Right ventricle myocardium inferior (tissue), 1 donor: ENCODE data around the gene GNG7. TPM values are rescaled to one million over a fixed set of nuclear protein-coding genes. Genes with fewer than 3 reads are reported as not detected.
"Not testable (repeated sequence)": the region's sequence is repeated elsewhere in the genome, so short reads cannot be mapped to it uniquely, and the experiment has no call there.

ENCODE experiments used
- ATAC-seq: fragments of 200-7000 bp; cut with Tn5 transposase; one replicate; pipeline ENCODE4 v1.9.1; 2020; ENCODE audit warnings: mild to moderate bottlenecking, moderate library complexity
- DNase-seq: peaks from one replicate; pipeline ENCODE4 v3.0.0; 2021; ENCODE audit errors: missing footprints
- intact Hi-C: fragments of 100-400 bp; cut with DNase I; formaldehyde crosslinking; loops from one replicate; pipeline ENCODE4 v1.11.0; 2022
- total RNA-seq: library from RNA; stranded (reverse); fragmentation: NEBNext Ultra II Directional; extraction: Animal tissue kit (Norgen Biotek cat#: 25700); gene quantifications from one replicate; pipeline ENCODE4 v1.2.1, GENCODE V29; 2021
- donor health status: DM: no; HTN: yes; CAD: no; lungs with severe emphysema.

Gene GNG7
- total RNA-seq, 1 donor from 2014 or later, result 26.7 TPM

DNA sequence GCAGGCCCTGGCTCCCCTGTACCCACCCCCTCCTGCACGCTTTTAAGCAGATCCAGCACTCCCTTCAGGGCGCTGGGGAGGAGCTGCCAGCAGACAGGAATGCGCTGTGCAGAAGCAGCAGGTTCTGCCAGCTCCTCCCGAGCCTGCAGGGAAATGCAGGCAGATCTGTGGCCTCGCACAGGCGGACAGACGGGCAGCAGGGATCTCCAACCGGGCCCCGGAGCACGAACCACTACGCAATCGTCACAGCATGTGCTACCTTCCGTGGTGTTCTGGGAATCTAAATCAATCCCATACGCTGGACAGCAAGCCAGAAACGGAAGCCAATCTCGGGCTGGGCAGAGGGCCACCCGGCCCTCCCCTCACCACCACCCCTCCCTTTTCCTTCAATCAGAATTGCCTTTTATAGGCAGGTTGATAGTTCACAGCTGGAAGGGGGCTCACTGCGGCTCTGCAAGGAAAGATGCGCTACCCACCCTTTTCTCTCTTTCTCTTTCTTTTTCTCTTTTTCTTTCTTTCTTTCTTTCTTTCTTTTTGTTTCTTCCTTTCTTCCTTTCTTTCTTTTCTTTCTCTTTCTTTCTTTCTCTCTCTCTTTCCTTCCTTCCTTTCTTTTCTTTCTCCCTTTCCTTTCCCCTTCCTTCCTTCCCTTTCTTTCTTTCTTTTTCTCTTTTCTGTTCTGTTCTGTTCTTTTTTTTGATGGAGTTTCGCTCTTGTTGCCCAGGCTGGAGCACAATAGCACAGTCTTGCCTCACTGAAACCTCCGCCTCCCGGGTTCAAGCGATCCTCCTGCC lies 99.9 kb downstream of the GNG7 start:
- DNase-seq (peak; percentile 93), ATAC-seq (peak; percentile 92)
- intact Hi-C loops, result loop anchor here (2.0 kb wide), 1 partner anchor 62 kb away; no protein-coding TSS in a partner anchor

- ATAC-seq (no peak), DNase-seq (peak; percentile 43)
- intact Hi-C loops, result no loop called here
These were observed 101.3 kb downstream of the GNG7 start for GRCh38 chr19:2600914-2601870.

DNA sequence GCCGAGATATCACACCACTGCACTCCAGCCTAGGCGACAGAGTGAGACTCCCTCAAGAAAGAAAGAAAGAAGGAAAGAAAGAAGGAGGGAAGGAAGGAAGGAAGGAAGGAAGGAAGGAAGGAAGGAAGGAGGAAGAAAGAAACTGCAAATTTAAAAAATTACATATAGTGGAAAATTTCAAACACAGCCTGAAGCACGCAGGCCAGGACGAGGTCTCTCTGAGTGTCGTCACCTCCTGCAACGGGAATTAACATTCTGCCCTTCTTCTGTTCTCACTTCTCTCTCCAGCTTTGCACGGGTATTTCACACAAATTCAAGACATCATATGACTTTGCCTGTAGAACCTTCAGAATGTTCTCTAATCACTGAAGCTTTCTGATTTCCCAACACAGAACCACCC lies 108.2 kb downstream of the GNG7 start:
- DNase-seq (peak; percentile 5), ATAC-seq (no peak)
- intact Hi-C loops, result no loop called here

- DNase-seq, result no peak
- no peak for ATAC-seq
- intact Hi-C loops, result no loop called here
These were observed 109.7 kb downstream of the GNG7 start for GRCh38 chr19:2592824-2593223.

GRCh38 chr19:2591537-2592291 lies 110.8 kb downstream of the GNG7 start:
- intact Hi-C loops, result no loop called here
- no peak for ATAC-seq
- no peak for DNase-seq

DNA sequence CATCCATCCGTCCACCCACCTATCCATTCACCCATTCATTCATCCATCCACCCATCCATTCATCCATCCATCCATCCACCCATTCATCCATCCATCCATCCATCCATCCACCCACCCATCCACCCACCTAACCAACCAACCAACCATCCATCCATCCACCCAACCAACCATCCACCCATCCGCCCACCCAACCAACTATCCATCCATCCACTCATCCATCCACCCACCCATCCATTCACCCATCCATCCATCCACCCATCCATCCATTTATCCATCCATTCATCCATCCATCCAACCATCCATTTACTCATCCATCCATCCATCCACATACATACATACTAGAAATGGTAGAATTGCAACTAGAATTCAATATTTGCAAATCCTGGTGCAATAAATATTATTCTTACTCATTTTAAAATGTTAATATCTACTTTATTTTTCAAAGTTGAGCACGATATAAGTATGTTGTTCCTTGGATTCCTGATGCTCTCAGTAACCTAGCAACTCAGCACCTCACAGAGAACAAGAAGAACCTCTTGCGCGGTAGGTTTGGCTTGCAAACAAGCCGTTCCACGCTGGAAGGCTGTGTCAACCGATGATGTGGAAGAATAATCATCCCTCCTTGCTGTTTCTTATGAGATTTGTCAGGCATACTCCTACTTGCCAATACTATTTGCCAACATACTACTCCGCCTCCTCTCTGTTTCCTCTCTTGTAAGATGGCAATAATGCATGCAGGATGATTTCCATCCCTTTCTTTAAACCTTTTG lies 111.7 kb downstream of the GNG7 start:
- DNase-seq, result peak; percentile 7
- intact Hi-C loops, result no loop called here
- ATAC-seq, result no peak

- DNase-seq, result peak; percentile 4
- ATAC-seq, result no peak
- intact Hi-C loops, result no loop called here
These were observed 113.1 kb downstream of the GNG7 start for GRCh38 chr19:2589441-2589840.

- intact Hi-C loops, result no loop called here
- ATAC-seq, result peak; percentile 88
These were observed 114.3 kb downstream of the GNG7 start for GRCh38 chr19:2588081-2588777.

DNA sequence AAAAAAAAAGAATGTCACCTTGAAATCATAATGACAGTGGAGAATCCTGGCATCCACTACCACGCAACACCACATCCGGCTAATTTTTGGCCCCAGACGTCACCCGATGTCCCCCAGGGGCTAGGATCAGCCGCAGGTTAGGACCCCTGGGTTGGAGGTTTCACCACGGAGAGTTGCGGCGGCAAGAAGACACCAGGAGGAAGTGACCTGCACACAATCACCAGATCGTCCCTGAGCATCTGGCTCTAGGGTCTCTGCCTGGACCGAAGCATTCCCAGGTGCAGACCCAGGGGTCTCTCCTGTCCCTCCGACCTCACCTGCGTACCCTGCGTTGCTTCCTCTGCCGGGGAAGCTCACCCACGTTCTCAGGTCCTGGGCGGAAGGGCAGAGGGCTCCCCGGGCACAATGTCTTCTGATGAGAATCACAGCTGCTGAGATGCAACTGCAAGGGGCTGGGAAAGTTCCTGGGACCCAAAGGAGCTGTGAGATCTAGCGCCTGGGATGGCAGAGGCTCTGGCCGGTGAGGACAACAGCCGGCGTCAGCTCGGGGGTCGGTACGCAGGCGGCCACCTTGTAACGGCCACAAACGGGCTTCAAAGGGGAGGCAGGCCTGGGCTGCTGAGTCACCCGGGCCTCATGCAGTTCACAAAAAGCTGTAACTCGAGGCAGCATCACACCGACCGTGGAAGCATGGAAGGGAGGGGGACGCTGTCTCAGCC lies 115.3 kb downstream of the GNG7 start:
- no peak for ATAC-seq
- peak; percentile 69 for DNase-seq
- intact Hi-C loops, result no loop called here

More at GRCh38 chr19:2588081-2588777, 114.3 kb downstream of the GNG7 start:
- DNase-seq, result peak; percentile 75

- no peak for ATAC-seq
- intact Hi-C loops, result no loop called here
- DNase-seq, result no peak
These were observed 116.3 kb downstream of the GNG7 start for GRCh38 chr19:2586196-2586595.

DNA sequence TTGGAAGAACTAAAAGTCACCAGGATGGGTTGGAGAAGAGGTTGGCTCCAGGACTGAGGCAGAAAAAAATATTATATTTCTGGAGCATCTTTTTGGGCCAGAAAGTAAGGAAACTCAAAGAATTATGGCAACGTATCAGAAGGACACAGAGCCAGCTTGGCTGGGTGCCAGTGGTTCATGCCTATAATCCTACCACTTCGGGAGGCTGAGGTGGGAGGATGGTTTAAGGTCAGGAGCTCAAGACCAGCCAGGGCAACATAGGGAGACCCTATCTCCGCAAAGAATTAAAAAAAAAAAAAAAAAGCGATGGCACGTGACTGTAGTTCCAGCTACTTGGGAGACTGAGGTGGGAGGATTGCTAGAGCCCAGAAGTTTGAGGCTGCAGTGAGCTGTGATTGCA lies 118.5 kb downstream of the GNG7 start:
- intact Hi-C loops, result no loop called here
- peak; percentile 5 for DNase-seq
- ATAC-seq, result no peak

DNA sequence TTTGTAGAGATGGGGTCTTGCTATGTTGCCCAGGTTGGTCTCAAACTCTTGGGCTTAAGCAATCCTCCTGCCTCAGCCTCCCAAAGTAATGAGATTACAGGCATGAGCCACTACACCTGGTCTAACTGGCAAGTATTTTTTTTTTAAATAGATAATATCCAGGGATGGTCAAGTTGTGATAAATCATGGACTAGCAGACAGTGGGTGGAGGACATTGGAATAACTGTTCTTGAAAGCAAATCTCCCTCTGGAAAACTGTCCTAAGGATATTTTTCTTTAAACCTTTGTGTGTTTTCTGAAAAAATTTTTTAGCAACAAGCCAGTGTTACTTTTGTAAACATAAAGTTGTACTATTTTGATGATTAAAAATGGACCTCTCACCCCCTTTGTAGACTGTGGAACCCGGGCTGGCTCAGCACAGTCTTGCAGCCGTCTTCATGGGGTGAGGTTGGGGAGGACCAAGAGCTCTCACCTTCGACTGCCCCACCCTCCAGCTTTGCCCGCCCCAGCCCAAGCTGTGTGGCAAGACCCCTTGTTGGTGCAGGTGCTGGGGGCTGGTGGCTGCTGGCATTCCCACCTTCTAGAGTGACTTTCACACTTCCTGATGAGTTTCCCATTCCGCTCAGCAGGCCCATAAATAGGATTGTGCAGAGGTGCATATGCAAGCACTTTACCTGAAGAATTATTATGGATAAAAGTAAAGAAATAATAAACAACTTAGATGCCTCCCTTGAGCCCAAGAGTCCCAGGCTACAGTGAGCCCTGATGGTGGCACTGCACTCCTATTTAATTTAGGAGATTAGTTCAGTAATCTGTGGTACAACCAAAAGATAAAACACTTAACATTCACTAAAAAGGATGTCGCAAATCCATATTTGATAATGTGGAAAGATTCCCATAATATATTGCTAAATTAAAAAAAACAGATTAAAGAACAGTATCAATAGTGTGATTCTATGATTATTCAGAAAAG lies 119.2 kb downstream of the GNG7 start:
- DNase-seq, result peak; percentile 31
- no peak for ATAC-seq
- intact Hi-C loops, result no loop called here

- ATAC-seq, intact Hi-C loops, DNase-seq: not testable (repeated sequence)
These were observed 122.1 kb downstream of the GNG7 start for GRCh38 chr19:2580396-2580795.

DNA sequence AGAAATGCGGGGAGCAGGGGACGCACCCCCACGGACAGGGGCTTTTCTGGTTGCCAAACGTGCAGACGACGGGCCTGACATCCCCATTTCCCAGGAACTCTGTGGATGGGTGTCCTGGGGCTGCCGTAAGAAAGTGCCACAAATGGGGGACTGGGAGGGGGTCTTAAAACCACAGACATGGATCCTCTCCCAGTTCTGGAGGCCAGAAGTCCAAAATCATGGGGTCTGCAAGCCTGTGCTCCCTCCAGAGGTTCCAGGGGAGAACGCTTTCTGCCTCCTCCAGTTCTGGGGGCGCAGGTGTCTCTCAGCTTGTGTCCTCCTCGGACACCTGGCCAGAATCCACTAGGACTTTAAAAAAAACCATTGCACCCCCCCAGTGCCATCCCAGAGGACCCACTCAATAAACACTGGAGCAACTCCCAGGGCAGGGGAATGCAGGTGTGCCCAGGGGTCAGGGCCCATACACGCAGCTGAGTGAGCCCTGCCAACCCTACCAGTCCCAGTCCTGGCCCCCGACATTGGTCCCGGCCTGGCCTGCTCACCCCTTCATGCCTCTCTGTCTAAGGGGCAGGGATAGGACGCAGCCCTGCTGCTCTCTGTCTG lies 122.7 kb downstream of the GNG7 start:
- DNase-seq, result no peak
- ATAC-seq, result no peak
- intact Hi-C loops, result loop anchor here (1.0 to 5.0 kb wide), 3 partner anchors 33 to 105 kb away; no protein-coding TSS in a partner anchor

DNA sequence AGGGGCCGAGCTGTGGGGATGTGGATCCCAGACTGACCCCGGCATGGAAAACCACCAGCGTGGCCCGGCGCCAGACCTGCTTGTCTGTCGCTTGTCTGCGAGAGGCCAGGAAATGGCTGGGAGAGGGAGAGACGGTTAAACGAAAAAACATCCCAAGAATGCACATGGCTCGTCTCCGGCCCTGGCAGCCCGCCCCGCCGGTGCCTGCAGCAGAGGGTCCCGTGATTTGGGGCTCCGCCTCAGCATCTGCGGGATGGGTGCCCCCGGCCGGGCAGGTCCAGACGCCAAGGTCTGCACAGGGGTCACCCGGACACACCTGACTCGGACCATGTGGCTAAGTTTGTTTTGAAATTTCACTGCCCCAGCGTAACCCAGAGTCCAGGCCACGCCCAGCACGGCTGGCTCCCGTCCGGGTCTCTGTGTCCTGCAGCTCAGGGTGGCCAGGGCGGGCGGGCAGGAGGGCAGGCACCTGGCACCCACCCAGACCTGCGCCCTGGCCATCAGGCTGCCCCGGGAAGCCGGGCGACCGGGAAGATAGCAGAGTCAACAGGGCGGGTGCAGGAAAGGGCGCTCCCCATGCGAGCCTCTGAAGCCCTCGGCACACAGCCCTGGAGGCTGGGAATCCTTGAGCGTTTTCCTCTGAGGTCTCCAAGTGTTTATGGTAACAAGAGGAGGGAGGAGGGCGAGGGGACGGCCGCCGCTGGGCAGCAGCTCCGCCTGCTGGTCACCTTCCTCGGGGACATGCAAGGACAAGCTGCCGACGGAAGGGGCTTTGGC lies 123.4 kb downstream of the GNG7 start:
- peak; percentile 82 for ATAC-seq
- intact Hi-C loops, result loop anchor here (1.0 to 5.0 kb wide), 3 partner anchors 33 to 105 kb away; no protein-coding TSS in a partner anchor
- DNase-seq, result peak; percentile 93
